SKM-1 treated with dmso at 0.1 percent for 144 hours (cell line): ENCODE measurements around the gene DNHD1.

Experiments used
- DNase-seq: peaks from one replicate; lab custom pipeline; 2025; ENCODE audit not compliant: unreplicated experiment; lab: John Stamatoyannopoulos, UW

Gene DNHD1

GRCh38 chr11:6587360-6587953 lies 90.4 kb downstream of the DNHD1 start:
- DNase-seq = no peak

GRCh38 chr11:6588018-6588417 lies 90.9 kb downstream of the DNHD1 start:
- DNase-seq = no peak

GRCh38 chr11:6594142-6594768 lies 97.2 kb downstream of the DNHD1 start:
- DNase-seq = no peak

- DNase-seq = no peak
Measured at GRCh38 chr11:6596239-6596877, 99.3 kb downstream of the DNHD1 start.

GRCh38 chr11:6598555-6598954 lies 101.5 kb downstream of the DNHD1 start:
- DNase-seq = no peak

- DNase-seq = no peak
Measured at GRCh38 chr11:6599449-6599848, 102.4 kb downstream of the DNHD1 start.

GRCh38 chr11:6599881-6600390 lies 102.9 kb downstream of the DNHD1 start:
- no peak for DNase-seq

- DNase-seq = no peak
Measured at GRCh38 chr11:6601041-6601461, 104.0 kb downstream of the DNHD1 start.

GRCh38 chr11:6602096-6602940 lies 105.2 kb downstream of the DNHD1 start:
- DNase-seq = no peak

- DNase-seq = peak; percentile 87
Measured at GRCh38 chr11:6603287-6604080, 106.4 kb downstream of the DNHD1 start, which contains the start of the genes ILK and RRP8. Gene ILK, plus strand, starts transcription at chr11:6603774. Its CDS starts 498 bp downstream, at chr11:6604272. Gene RRP8, minus strand, starts transcription at chr11:6603616. Its CDS starts 114 bp downstream, at chr11:6603502.

GRCh38 chr11:6604081-6604626 lies 107.1 kb downstream of the DNHD1 start:
- DNase-seq = peak; percentile 40

GRCh38 chr11:6604790-6605189 lies 107.7 kb downstream of the DNHD1 start:
- DNase-seq = no peak

GRCh38 chr11:6606471-6607189 lies 109.5 kb downstream of the DNHD1 start:
- peak; percentile 59 for DNase-seq

GRCh38 chr11:6607190-6607795 lies 110.2 kb downstream of the DNHD1 start:
- no peak for DNase-seq

- DNase-seq = no peak
Measured at GRCh38 chr11:6608011-6608410, 110.9 kb downstream of the DNHD1 start.

- DNase-seq = no peak
Measured at GRCh38 chr11:6608726-6609501, 111.8 kb downstream of the DNHD1 start.

- no peak for DNase-seq
Measured at GRCh38 chr11:6609502-6610015, 112.5 kb downstream of the DNHD1 start.

GRCh38 chr11:6610591-6610990 lies 113.5 kb downstream of the DNHD1 start:
- no peak for DNase-seq
